Vagina (tissue), 2 donors: ENCODE data around the gene FAM162A.

Source experiments
- CTCF ChIP-seq, 3 experiments: fragments of 450-650 bp in 2 of 3; fragments of 200-600 bp in 1 of 3; sonication (generic) in 1 of 3; IDR thresholded peaks; one replicate each; pipeline ENCODE4 v1.5.1; 2017 to 2019; ENCODE audit warnings: antibody characterized with exemption in 3 of 3, mild to moderate bottlenecking in 2 of 3, moderate library complexity in 2 of 3
- POLR2A ChIP-seq, 2 donors: fragments of 450-650 bp; IDR thresholded peaks; one replicate each; pipeline ENCODE4 v1.6.1; 2017; ENCODE audit warnings: antibody characterized with exemption in 2 of 2, mild to moderate bottlenecking in 2 of 2, moderate library complexity in 2 of 2
- POLR2AphosphoS5 ChIP-seq, 2 donors: sonication (generic); formaldehyde crosslinking; IDR thresholded peaks; one replicate each; pipeline ENCODE4 v1.9.0; 2017; ENCODE audit warnings: antibody characterized with exemption in 2 of 2, mild to moderate bottlenecking in 2 of 2, low read depth in 1 of 2; ENCODE audit not compliant: insufficient read depth in 1 of 2

- TF ChIP-seq CTCF (IDR thresholded peaks at IDR 0.05) (no peak), POLR2A (IDR thresholded peaks at IDR 0.05) (no peak), POLR2AphosphoS5 (IDR thresholded peaks at IDR 0.05; ENCODE audit: insufficient read depth in 1 of 2, low read depth in 1 of 2) (no peak)
Measured at GRCh38 chr3:122351612-122352011, 32.4 kb upstream of the FAM162A start.
